Gastroesophageal sphincter (tissue), 4 donors: Measurements from ENCODE around the gene LTBP1. TPM values are rescaled to one million over a fixed set of nuclear protein-coding genes. Genes with fewer than 3 reads are reported as not detected.
"Not testable (repeated sequence)": the region's sequence is repeated elsewhere in the genome, so short reads cannot be mapped to it uniquely, and the experiment has no call there.

Experiments used
- ATAC-seq: fragments of 150-250 bp; one replicate; pipeline ENCODE4 v1.9.1; 2016; ENCODE audit warnings: mild to moderate bottlenecking, moderate library complexity
- H3K27ac ChIP-seq, 4 donors: fragments of 200-600 bp; sonication (generic) in 3 of 4; 1 replicate in 3 of 4; 2 replicates in 1 of 4; pipeline ENCODE4 v1.5.1; 2016 to 2019
- H3K27me3 ChIP-seq: fragments of 200-600 bp; sonication (generic); one replicate; pipeline ENCODE4 v1.5.1; 2019
- H3K36me3 ChIP-seq, 2 donors: fragments of 200-600 bp; sonication (generic); one replicate each; pipeline ENCODE4 v1.5.1; 2019; ENCODE audit warnings: control low read depth in 1 of 2
- H3K4me1 ChIP-seq, 3 donors: fragments of 200-600 bp; sonication (generic); 1 replicate in 2 of 3; 2 replicates in 1 of 3; pipeline ENCODE4 v1.5.1; 2016 to 2019; ENCODE audit warnings: control low read depth in 2 of 3
- H3K4me3 ChIP-seq, 2 donors: fragments of 200-600 bp; sonication (generic); one replicate each; pipeline ENCODE4 v1.5.1; 2019; ENCODE audit warnings: mild to moderate bottlenecking in 1 of 2, moderate library complexity in 1 of 2
- H3K9me3 ChIP-seq, 3 donors: fragments of 200-600 bp; sonication (generic); one replicate each; pipeline ENCODE4 v1.5.1; 2017 to 2019; ENCODE audit warnings: control low read depth in 2 of 3
- EP300 ChIP-seq: sonication (generic); formaldehyde crosslinking; IDR thresholded peaks from one replicate; pipeline ENCODE4 v1.6.1; 2017; ENCODE audit warnings: antibody characterized with exemption, mild to moderate bottlenecking
- POLR2A ChIP-seq, 2 donors: fragments of 450-650 bp; IDR thresholded peaks; one replicate each; pipeline ENCODE4 v1.6.1; 2017; ENCODE audit warnings: antibody characterized with exemption in 2 of 2, mild to moderate bottlenecking in 2 of 2, moderate library complexity in 1 of 2
- POLR2AphosphoS5 ChIP-seq: sonication (generic); formaldehyde crosslinking; IDR thresholded peaks from one replicate; pipeline ENCODE4 v1.6.1; 2017; ENCODE audit warnings: antibody characterized with exemption
- WGBS, 2 donors: methylation state at CpG; one replicate each; pipeline ENCODE4 v1.1.5; 2018; ENCODE audit warnings: low coverage in 1 of 2; 5-methylcytosine and 5-hydroxymethylcytosine counted together
- total RNA-seq, 4 donors: library from RNA; depleted of rRNA; stranded (reverse); fragments of >200 nt; gene quantifications; one replicate each; pipeline ENCODE4 v1.1.0, GENCODE V29; 2016
- TF ChIP-seq, protein P1 (sequence below), 4 experiments: fragments of 200-600 bp in 2 of 4; fragments of 450-650 bp in 2 of 4; sonication (generic) in 1 of 4; IDR thresholded peaks; one replicate each; pipeline ENCODE4 v1.5.1; 2017 to 2019; ENCODE audit warnings: antibody characterized with exemption in 4 of 4, mild to moderate bottlenecking in 2 of 4, moderate library complexity in 2 of 4

LTBP1 gene
- total RNA-seq, 4 donors from 2014 or later: 238 to 493 (median 378) TPM

GRCh38 chr2:32981612-32982011 lies 34.9 kb downstream of the LTBP1 start:
- H3K27me3 ChIP-seq: no peaks in the 10 kb centered on the region
- H3K9me3 ChIP-seq: no peaks in the 10 kb centered on the region
- WGBS, 2 donors: 90% methylated on average over 2 to 4 of the region's 4 CpGs
- no peaks in the 10 kb centered on the region for H3K36me3 ChIP-seq
- no peak for ATAC-seq
- H3K27ac ChIP-seq: no peak overlapping the region
- TF ChIP-seq POLR2A (IDR thresholded peaks at IDR 0.05) (no peak), POLR2AphosphoS5 (no peak), EP300 (no peak)
- TF ChIP-seq, protein P1, sequence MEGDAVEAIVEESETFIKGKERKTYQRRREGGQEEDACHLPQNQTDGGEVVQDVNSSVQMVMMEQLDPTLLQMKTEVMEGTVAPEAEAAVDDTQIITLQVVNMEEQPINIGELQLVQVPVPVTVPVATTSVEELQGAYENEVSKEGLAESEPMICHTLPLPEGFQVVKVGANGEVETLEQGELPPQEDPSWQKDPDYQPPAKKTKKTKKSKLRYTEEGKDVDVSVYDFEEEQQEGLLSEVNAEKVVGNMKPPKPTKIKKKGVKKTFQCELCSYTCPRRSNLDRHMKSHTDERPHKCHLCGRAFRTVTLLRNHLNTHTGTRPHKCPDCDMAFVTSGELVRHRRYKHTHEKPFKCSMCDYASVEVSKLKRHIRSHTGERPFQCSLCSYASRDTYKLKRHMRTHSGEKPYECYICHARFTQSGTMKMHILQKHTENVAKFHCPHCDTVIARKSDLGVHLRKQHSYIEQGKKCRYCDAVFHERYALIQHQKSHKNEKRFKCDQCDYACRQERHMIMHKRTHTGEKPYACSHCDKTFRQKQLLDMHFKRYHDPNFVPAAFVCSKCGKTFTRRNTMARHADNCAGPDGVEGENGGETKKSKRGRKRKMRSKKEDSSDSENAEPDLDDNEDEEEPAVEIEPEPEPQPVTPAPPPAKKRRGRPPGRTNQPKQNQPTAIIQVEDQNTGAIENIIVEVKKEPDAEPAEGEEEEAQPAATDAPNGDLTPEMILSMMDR (IDR thresholded peaks at IDR 0.05): no peak
- peaks cover 0 to 10% (median 9%) of the 10 kb centered on the region in 3 donors for H3K4me1 ChIP-seq
- H3K4me3 ChIP-seq: no peak overlapping the region

DNA sequence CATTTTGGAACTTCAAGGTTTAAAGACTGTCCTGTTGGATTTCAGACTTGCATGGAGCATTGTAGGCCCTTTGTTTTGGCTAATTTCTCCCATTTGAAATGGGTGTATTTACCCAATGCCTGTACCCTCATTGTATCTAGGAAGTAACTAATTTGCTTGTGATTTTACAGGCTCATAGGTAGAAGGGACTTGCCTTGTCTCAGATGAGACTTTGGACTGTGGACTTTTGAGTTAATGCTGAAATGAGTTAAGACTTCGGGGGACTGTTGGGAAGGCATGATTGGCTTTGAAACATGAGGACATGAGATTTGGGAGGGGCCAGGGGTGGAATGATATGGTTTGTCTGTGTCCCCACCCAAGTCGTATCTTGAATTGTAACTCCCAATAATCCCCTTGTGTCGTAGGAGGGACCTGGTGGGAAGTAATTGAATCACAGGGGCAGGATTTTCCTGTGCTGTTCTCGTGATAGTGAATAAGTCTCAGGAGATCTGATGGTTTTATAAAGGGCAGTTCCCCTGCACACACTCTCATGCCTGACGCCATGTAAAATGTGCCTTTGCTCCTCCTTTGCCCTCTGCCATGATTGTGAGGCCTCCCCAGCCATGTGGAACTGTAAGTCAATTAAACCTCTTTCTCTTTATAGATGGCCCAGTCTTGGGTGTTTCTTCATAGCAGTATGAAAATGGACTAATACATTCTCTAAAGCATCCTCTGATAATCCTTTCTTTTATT lies 36.6 kb downstream of the LTBP1 start:
- H3K36me3 ChIP-seq, H3K4me1 ChIP-seq, H3K9me3 ChIP-seq, H3K27me3 ChIP-seq, ATAC-seq, H3K4me3 ChIP-seq, H3K27ac ChIP-seq: not testable (repeated sequence)
- 90 to 96% methylated on average over 2 to 3 of the region's 5 CpGs for WGBS, 2 donors

DNA sequence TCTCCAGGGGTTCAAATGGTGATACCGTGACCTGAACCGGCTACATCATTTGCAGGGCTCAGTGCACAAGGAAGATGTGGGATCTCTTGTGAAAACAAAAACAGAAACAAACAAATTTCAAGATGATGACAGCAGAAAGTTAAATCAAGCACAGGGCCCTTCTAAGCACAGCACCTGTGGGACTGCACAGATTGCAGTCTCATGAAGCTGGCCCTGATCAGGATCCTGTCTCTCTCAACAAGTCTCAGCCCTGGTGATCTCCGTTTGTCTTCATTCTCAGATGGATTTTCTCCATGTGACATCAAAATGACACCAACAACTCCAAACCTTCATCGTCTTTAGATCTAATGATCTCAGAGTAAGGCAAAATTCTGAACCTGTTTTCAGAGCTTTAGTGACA lies 39.7 kb downstream of the LTBP1 start:
- Histone ChIP-seq H3K4me3 (no peak overlapping the region), H3K9me3 (no peaks in the 10 kb centered on the region), H3K4me1 (peaks cover 0 to 15% (median 4%) of the 10 kb centered on the region in 3 donors), H3K27ac (no peak overlapping the region), H3K36me3 (no peaks in the 10 kb centered on the region), H3K27me3 (no peaks in the 10 kb centered on the region)
- TF ChIP-seq POLR2AphosphoS5: no peak
- no peak for TF ChIP-seq POLR2A (IDR thresholded peaks at IDR 0.05)
- TF ChIP-seq, protein P1 (IDR thresholded peaks at IDR 0.05): no peak
- TF ChIP-seq EP300: no peak
- WGBS, 2 donors: 93 to 96% methylated on average over 2 to 4 of the region's 4 CpGs
- ATAC-seq: no peak

GRCh38 chr2:32988525-32988924 lies 41.8 kb downstream of the LTBP1 start:
- TF ChIP-seq, protein P1 (IDR thresholded peaks at IDR 0.05): no peak
- TF ChIP-seq POLR2A (IDR thresholded peaks at IDR 0.05) (no peak), EP300 (no peak)
- H3K27me3 ChIP-seq: no peaks in the 10 kb centered on the region
- no peak overlapping the region for H3K4me3 ChIP-seq
- H3K9me3 ChIP-seq: no peaks in the 10 kb centered on the region
- 83 to 94% methylated on average over 3 of the region's 3 CpGs for WGBS, 2 donors
- no peaks in the 10 kb centered on the region for H3K36me3 ChIP-seq
- ATAC-seq: no peak
- H3K27ac ChIP-seq: no peak overlapping the region
- H3K4me1 ChIP-seq: peaks cover 0 to 31% (median 4%) of the 10 kb centered on the region in 3 donors

DNA sequence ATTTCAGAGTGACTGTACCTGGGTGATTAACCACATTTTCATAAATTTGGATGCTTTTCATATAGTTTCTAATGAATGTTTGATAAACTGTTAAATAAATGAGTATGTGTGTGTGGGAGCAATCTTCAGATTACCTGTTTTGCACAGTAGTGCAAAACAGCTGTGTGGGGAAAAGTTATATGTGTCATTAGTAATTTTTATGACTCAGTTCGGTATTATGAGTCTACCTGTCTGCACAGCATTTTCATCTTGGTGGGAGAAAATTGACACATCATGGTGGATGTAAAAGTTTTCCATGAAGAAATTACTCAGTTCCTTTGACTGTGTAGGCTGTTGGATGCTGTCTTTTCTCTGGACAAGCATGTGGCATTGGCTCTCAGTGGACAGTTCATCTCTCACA lies 43.8 kb downstream of the LTBP1 start:
- Histone ChIP-seq H3K36me3 (no peaks in the 10 kb centered on the region), H3K27ac (no peak overlapping the region), H3K4me3 (no peak overlapping the region), H3K9me3 (no peaks in the 10 kb centered on the region), H3K4me1 (peaks cover 0 to 31% (median 4%) of the 10 kb centered on the region in 3 donors), H3K27me3 (no peaks in the 10 kb centered on the region)
- 0% methylated on average over 1 of the region's 1 CpG for WGBS, 2 donors
- TF ChIP-seq, protein P1 (IDR thresholded peaks at IDR 0.05): no peak
- TF ChIP-seq POLR2A (IDR thresholded peaks at IDR 0.05): no peak
- no peak for TF ChIP-seq POLR2AphosphoS5
- no peak for TF ChIP-seq EP300
- no peak for ATAC-seq
